SK-N-SH treated with all-trans-retinoic acid at 6 μM for 48 hours (cell line): ENCODE data around the gene TBCA.

Experiments used
- ATAC-seq: fragments of 200-7000 bp; cut with Tn5 transposase; 3 replicates; pipeline ENCODE4 v1.9.1; 2020; ENCODE audit warnings: mild to moderate bottlenecking, moderate library complexity
- ARNTL ChIP-seq: fragments of 450-650 bp; formaldehyde crosslinking; IDR thresholded peaks from 2 replicates; pipeline ENCODE4 v1.5.0; 2020; ENCODE audit warnings: low read depth, mild to moderate bottlenecking, moderate library complexity, borderline replicate concordance
- BACH2 ChIP-seq: fragments of 250-450 bp; sonication (Bioruptor Pico); IDR thresholded peaks from 2 replicates; pipeline ENCODE4 v1.9.0; 2021; ENCODE audit warnings: mild to moderate bottlenecking, borderline replicate concordance
- CREB5 ChIP-seq: fragments of 250-450 bp; sonication (Bioruptor Pico); IDR thresholded peaks from 2 replicates; pipeline ENCODE4 v1.5.1; 2020; ENCODE audit warnings: low read depth, mild to moderate bottlenecking, moderate library complexity
- ESRRG ChIP-seq: fragments of 250-450 bp; sonication (Bioruptor Pico); IDR thresholded peaks from 2 replicates; pipeline ENCODE4 v1.6.1; 2021; ENCODE audit warnings: mild to moderate bottlenecking
- GLIS3 ChIP-seq: fragments of 250-450 bp; sonication (Bioruptor Pico); IDR thresholded peaks from 2 replicates; pipeline ENCODE4 v1.5.0; 2020; ENCODE audit warnings: mild to moderate bottlenecking, moderate library complexity
- ISL1 ChIP-seq: fragments of 250-450 bp; sonication (Bioruptor Pico); IDR thresholded peaks from 2 replicates; pipeline ENCODE4 v2.1.2; 2022; ENCODE audit warnings: mild to moderate bottlenecking, moderate library complexity
- OSR1 ChIP-seq: fragments of 250-450 bp; sonication (Bioruptor Pico); IDR thresholded peaks from 2 replicates; pipeline ENCODE4 v1.8.0; 2022; ENCODE audit warnings: moderate library complexity, mild to moderate bottlenecking, inconsistent platforms
- SNAI2 ChIP-seq: fragments of 250-450 bp; sonication (Bioruptor Pico); IDR thresholded peaks from 2 replicates; pipeline ENCODE4 v1.5.0; 2020; ENCODE audit warnings: mild to moderate bottlenecking, moderate library complexity
- TCF4 ChIP-seq: fragments of 250-450 bp; sonication (Bioruptor Pico); IDR thresholded peaks from 2 replicates; pipeline ENCODE4 v1.8.0; 2021; ENCODE audit warnings: mild to moderate bottlenecking, moderate library complexity, borderline replicate concordance
- TOX ChIP-seq: fragments of 250-450 bp; sonication (Bioruptor Pico); IDR thresholded peaks from 2 replicates; pipeline ENCODE4 v1.8.0; 2021; ENCODE audit warnings: mild to moderate bottlenecking, moderate library complexity, borderline replicate concordance
- ZC3H10 ChIP-seq: fragments of 250-450 bp; sonication (Bioruptor Pico); IDR thresholded peaks from 2 replicates; pipeline ENCODE4 v1.5.1; 2021; ENCODE audit warnings: mild to moderate bottlenecking, moderate library complexity
- ZFP3 ChIP-seq: fragments of 250-450 bp; sonication (Bioruptor Pico); IDR thresholded peaks from 2 replicates; pipeline ENCODE4 v1.5.0; 2020; ENCODE audit warnings: mild to moderate bottlenecking, moderate library complexity
- ZNF565 ChIP-seq: fragments of 450-650 bp; formaldehyde crosslinking; conservative IDR thresholded peaks from 2 replicates; pipeline ENCODE4 v1.5.0; 2020; ENCODE audit warnings: low read depth, mild to moderate bottlenecking, moderate library complexity
- ZNF70 ChIP-seq: fragments of 450-650 bp; formaldehyde crosslinking; IDR thresholded peaks from 2 replicates; pipeline ENCODE4 v1.5.0; 2020; ENCODE audit warnings: mild to moderate bottlenecking, moderate library complexity
- ZNF8 ChIP-seq: fragments of 450-650 bp; formaldehyde crosslinking; IDR thresholded peaks from 2 replicates; pipeline ENCODE4 v1.5.0; 2020; ENCODE audit warnings: mild to moderate bottlenecking, moderate library complexity
- TF ChIP-seq, protein P1 (sequence below): fragments of 250-450 bp; sonication (Bioruptor Pico); IDR thresholded peaks from 2 replicates; pipeline ENCODE4 v1.8.0; 2020; ENCODE audit warnings: mild to moderate bottlenecking, moderate library complexity, borderline replicate concordance
- TF ChIP-seq, protein P2 (sequence below): fragments of 250-450 bp; sonication (Bioruptor Pico); IDR thresholded peaks from 2 replicates; pipeline ENCODE4 v1.5.1; 2021; ENCODE audit warnings: mild to moderate bottlenecking, moderate library complexity
- TF ChIP-seq, protein P3 (sequence below): fragments of 250-450 bp; sonication (Bioruptor Pico); IDR thresholded peaks from 2 replicates; pipeline ENCODE4 v1.5.0; 2020; ENCODE audit warnings: mild to moderate bottlenecking, moderate library complexity

TBCA gene

DNA sequence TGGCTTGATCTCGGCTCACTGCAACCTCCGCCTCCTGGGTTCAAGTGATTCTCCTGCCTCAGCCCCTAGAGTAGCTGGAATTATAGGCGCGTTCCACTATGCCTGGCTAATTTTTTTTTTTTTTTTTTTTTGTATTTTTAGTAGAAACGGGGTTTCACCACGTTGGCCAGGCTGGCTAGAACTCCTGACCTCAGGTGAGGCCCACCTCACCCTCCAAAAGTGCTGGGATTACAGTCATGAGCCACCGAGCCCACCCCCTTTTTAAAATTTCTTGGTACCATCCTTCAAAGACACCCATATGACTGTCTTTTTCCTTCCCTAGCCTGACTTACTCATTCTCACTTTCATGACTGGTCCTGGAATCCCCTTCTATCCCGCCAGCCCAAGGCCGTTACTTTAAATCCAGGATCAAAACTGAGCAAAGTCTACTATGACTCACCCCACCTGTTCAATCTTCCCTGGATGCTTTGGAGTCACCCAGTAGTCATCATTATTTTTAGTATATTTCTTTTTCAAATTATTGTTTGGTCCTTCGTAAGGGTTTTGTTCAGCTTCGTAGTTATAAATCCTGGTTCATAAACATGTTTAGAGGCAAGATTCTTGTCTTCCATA is 1.2 kb upstream of the TBCA start:
- TF ChIP-seq BACH2 (no peak), ESRRG (CRISPR knock-in tag) (no peak), CREB5 (CRISPR knock-in tag) (no peak), TCF4 (CRISPR knock-in tag) (no peak)
- TF ChIP-seq, all 23 proteins: peak for 0
- no peak for ATAC-seq

DNA sequence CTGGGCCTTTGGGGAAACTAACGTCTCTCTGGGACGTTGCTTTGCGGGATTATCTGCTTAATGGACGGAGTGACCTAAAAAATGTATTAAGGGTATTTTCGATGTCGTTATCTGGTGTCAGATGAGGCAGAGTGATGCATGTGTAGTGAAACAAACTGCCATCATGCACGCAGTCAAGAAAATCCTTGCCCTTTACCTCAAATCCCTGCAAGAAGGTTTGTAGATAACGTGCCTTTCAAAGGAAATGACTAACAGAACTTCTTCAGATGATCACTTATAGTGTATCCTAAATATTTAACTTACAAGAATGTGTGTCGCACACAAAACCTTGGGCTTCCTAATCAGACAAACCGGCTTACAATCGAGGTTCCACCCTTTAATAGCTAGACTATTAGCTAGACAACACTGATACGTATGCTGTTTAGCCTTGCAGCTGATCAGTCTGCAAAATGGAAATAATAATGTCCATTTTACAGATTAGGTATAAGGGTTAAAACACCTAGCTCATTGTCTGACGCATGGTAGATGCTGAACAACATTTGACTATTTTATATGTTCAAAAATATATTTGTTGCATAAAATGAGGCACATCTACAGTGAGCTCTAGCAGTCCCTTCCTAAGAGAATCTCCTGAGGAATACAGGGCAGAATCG is 541 bp upstream of the TBCA start:
- TF ChIP-seq ZNF8 (CRISPR knock-in tag) (no peak), ZNF565 (no peak), ARNTL (no peak), TOX (no peak), OSR1 (CRISPR knock-in tag) (no peak), SNAI2 (no peak), ISL1 (no peak), TCF4 (CRISPR knock-in tag) (no peak), ZC3H10 (CRISPR knock-in tag) (no peak), GLIS3 (CRISPR knock-in tag) (no peak)
- TF ChIP-seq, protein P1, sequence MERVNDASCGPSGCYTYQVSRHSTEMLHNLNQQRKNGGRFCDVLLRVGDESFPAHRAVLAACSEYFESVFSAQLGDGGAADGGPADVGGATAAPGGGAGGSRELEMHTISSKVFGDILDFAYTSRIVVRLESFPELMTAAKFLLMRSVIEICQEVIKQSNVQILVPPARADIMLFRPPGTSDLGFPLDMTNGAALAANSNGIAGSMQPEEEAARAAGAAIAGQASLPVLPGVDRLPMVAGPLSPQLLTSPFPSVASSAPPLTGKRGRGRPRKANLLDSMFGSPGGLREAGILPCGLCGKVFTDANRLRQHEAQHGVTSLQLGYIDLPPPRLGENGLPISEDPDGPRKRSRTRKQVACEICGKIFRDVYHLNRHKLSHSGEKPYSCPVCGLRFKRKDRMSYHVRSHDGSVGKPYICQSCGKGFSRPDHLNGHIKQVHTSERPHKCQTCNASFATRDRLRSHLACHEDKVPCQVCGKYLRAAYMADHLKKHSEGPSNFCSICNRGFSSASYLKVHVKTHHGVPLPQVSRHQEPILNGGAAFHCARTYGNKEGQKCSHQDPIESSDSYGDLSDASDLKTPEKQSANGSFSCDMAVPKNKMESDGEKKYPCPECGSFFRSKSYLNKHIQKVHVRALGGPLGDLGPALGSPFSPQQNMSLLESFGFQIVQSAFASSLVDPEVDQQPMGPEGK (CRISPR knock-in tag): no peak
- TF ChIP-seq, protein P2, sequence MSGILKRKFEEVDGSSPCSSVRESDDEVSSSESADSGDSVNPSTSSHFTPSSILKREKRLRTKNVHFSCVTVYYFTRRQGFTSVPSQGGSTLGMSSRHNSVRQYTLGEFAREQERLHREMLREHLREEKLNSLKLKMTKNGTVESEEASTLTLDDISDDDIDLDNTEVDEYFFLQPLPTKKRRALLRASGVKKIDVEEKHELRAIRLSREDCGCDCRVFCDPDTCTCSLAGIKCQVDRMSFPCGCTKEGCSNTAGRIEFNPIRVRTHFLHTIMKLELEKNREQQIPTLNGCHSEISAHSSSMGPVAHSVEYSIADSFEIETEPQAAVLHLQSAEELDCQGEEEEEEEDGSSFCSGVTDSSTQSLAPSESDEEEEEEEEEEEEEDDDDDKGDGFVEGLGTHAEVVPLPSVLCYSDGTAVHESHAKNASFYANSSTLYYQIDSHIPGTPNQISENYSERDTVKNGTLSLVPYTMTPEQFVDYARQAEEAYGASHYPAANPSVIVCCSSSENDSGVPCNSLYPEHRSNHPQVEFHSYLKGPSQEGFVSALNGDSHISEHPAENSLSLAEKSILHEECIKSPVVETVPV (CRISPR knock-in tag): no peak
- TF ChIP-seq, protein P3, sequence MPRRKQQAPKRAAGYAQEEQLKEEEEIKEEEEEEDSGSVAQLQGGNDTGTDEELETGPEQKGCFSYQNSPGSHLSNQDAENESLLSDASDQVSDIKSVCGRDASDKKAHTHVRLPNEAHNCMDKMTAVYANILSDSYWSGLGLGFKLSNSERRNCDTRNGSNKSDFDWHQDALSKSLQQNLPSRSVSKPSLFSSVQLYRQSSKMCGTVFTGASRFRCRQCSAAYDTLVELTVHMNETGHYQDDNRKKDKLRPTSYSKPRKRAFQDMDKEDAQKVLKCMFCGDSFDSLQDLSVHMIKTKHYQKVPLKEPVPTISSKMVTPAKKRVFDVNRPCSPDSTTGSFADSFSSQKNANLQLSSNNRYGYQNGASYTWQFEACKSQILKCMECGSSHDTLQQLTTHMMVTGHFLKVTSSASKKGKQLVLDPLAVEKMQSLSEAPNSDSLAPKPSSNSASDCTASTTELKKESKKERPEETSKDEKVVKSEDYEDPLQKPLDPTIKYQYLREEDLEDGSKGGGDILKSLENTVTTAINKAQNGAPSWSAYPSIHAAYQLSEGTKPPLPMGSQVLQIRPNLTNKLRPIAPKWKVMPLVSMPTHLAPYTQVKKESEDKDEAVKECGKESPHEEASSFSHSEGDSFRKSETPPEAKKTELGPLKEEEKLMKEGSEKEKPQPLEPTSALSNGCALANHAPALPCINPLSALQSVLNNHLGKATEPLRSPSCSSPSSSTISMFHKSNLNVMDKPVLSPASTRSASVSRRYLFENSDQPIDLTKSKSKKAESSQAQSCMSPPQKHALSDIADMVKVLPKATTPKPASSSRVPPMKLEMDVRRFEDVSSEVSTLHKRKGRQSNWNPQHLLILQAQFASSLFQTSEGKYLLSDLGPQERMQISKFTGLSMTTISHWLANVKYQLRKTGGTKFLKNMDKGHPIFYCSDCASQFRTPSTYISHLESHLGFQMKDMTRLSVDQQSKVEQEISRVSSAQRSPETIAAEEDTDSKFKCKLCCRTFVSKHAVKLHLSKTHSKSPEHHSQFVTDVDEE: no peak
- TF ChIP-seq, all 23 proteins: peak for 0
- ATAC-seq: no peak

- TF ChIP-seq ARNTL (no peak), CREB5 (CRISPR knock-in tag) (no peak)
- no peak for ATAC-seq
Measured at GRCh38 chr5:77774981-77775789, 954 bp downstream of the TBCA start.

- no peak for TF ChIP-seq ZNF70 (CRISPR knock-in tag)
- TF ChIP-seq ZFP3: no peak
- no peak for TF ChIP-seq ZC3H10 (CRISPR knock-in tag)
- TF ChIP-seq GLIS3 (CRISPR knock-in tag): no peak
- TF ChIP-seq, protein P1 (CRISPR knock-in tag): no peak
- TF ChIP-seq ZNF565: no peak
- TF ChIP-seq TOX: no peak
- no peak for ATAC-seq
Measured at GRCh38 chr5:77773734-77774280, 2.3 kb downstream of the TBCA start.
